ENCODE results near the gene YJU2. TPM values are rescaled to one million over a fixed set of nuclear protein-coding genes. Genes with fewer than 3 reads are reported as not detected.

Gene YJU2
- total RNA-seq (10 to 100 TPM in 6 of 10 donors, 1 to 10 TPM in 4; 7.9 to 11.9 (median 10.4) TPM), polyA plus RNA-seq (10 to 100 TPM; 29.2 to 32.8 TPM)
- long read RNA-seq, donor 1, transcript YJU2-201 (8 exons, 1,434 nt) = major isoform, 6 of 7 reads
- long read RNA-seq, donor 1, partial matches to known transcripts = 1 of 7 reads
- long read RNA-seq, donor 1, other reads (novel, unspliced or antisense) = 0 of 7 reads
- long read RNA-seq, donor 2, transcript YJU2-201 (8 exons, 1,434 nt) = major isoform, 5 of 7 reads
- long read RNA-seq, donor 2, partial matches to known transcripts = 2 of 7 reads
- long read RNA-seq, donor 2, other reads (novel, unspliced or antisense) = 0 of 7 reads
- long read RNA-seq, donor 3, transcript YJU2-201 (8 exons, 1,434 nt) = major isoform, 17 of 18 reads
- long read RNA-seq, donor 3, partial matches to known transcripts = 1 of 18 reads
- long read RNA-seq, donor 3, other reads (novel, unspliced or antisense) = 0 of 18 reads

- intact Hi-C loops (cut with DNase I) = loop anchor here in 4 of 10 donors (1.0 to 5.0 kb wide), 4 partner anchors 96 to 155 kb away; partner anchors contain the start of genes SH3GL1 (in 4 of the 4), CHAF1A (in 2 of the 4) and MPND (in 1 of the 4)
- ATAC-seq (peak; percentile 98 to 99 (median 99)), DNase-seq (peak; percentile 98 to 99)
- peaks cover 0 to 34% (median 27%) of the 10 kb centered on the region in 9 donors for H3K36me3 ChIP-seq
- peaks cover 0 to 14% (median 11%) of the 10 kb centered on the region in 9 donors for H3K4me1 ChIP-seq
- peak in 7 of 9 donors; percentile 20 to 65 (median 54) for TF ChIP-seq CTCF (IDR thresholded peaks at IDR 0.05)
- no peaks in the 10 kb centered on the region for H3K27me3 ChIP-seq
- 0 to 1% methylated on average over 45 of the region's 45 CpGs for WGBS, 2 donors
- peak within 1 kb of the TSS; percentile 78 to 99 (median 94) for H3K27ac ChIP-seq
- peaks cover 0 to 8% (median 0%) of the 10 kb centered on the region in 11 donors for H3K9me3 ChIP-seq
- peak within 1 kb of the TSS; percentile 52 to 78 (median 64) for H3K4me3 ChIP-seq
Observed at GRCh38 chr19:4246767-4247593, at the start of gene YJU2. Gene YJU2 (plus strand): TSS chr19:4247080. CDS start chr19:4247147, 67 bp downstream.

GRCh38 chr19:4197228-4197624 lies 49.7 kb upstream of the YJU2 start:
- no peak for ATAC-seq
- 85% methylated on average over 5 of the region's 5 CpGs for WGBS, 2 donors
- Histone ChIP-seq H3K27me3 (peaks cover 22 to 72% (median 67%) of the 10 kb centered on the region in 7 donors), H3K4me1 (peaks cover 0 to 9% (median 3%) of the 10 kb centered on the region in 9 donors), H3K36me3 (no peaks in the 10 kb centered on the region), H3K27ac (no peak overlapping the region), H3K9me3 (no peaks in the 10 kb centered on the region), H3K4me3 (no peak overlapping the region)
- no peak for TF ChIP-seq CTCF (IDR thresholded peaks at IDR 0.05)
- intact Hi-C loops (cut with DNase I) = no loop called here
- no peak for DNase-seq

GRCh38 chr19:4197625-4198466 lies 49.0 kb upstream of the YJU2 start:
- H3K4me1 ChIP-seq = peaks cover 0 to 9% (median 3%) of the 10 kb centered on the region in 9 donors
- H3K36me3 ChIP-seq = no peaks in the 10 kb centered on the region
- 19 to 20% methylated on average over 44 to 63 of the region's 70 CpGs for WGBS, 2 donors
- peaks cover 22 to 67% (median 65%) of the 10 kb centered on the region in 7 donors for H3K27me3 ChIP-seq
- DNase-seq (no peak), ATAC-seq (no peak)
- H3K27ac ChIP-seq = no peak overlapping the region
- intact Hi-C loops (cut with DNase I) = no loop called here
- TF ChIP-seq CTCF (IDR thresholded peaks at IDR 0.05) = no peak
- peak overlapping the region in 2 of 10 donors; percentile 8 to 10 for H3K4me3 ChIP-seq
- no peaks in the 10 kb centered on the region for H3K9me3 ChIP-seq

Measured in heart right ventricle (tissue), 16 donors.